Measurements from ENCODE around the gene PSPH. TPM values are rescaled to one million over a fixed set of nuclear protein-coding genes. Genes with fewer than 3 reads are reported as not detected.

PSPH gene
- total RNA-seq, 1 experiment from 2014 or later: 178 TPM

Other genes starting within 250 kb of the PSPH start
- not detected in 2 replicates for gene SEPTIN14, start 188.7 kb downstream of the PSPH start, total RNA-seq (2014; rRNA removed; shearing (Covaris generic))
- 1.6 and 5.9 TPM in 2 replicates for gene ZNF713, start 164.0 kb downstream of the PSPH start, total RNA-seq (2014; rRNA removed; shearing (Covaris generic))
- 28.9 and 36.2 TPM in 2 replicates for gene MRPS17, start 99.6 kb downstream of the PSPH start, total RNA-seq (2014; rRNA removed; shearing (Covaris generic))
- 74.4 and 127 TPM in 2 replicates for gene NIPSNAP2, start 86.9 kb downstream of the PSPH start, total RNA-seq (2014; rRNA removed; shearing (Covaris generic))
- gene CCT6A, start 321 bp upstream of the PSPH start, total RNA-seq (2014; rRNA removed; shearing (Covaris generic)): 598 and 709 TPM in 2 replicates
- gene SUMF2, start 12.8 kb upstream of the PSPH start, total RNA-seq (2014; rRNA removed; shearing (Covaris generic)): 206 and 255 TPM in 2 replicates
- 0.17 TPM in 1 of 2 replicates, not detected in the other for gene PHKG1, start 41.5 kb upstream of the PSPH start, total RNA-seq (2014; rRNA removed; shearing (Covaris generic))
- gene CHCHD2, start 55.0 kb upstream of the PSPH start, total RNA-seq (2014; rRNA removed; shearing (Covaris generic)): 1,524 and 1,705 TPM in 2 replicates
- not detected in 2 replicates for gene NUPR2, start 65.0 kb upstream of the PSPH start, total RNA-seq (2014; rRNA removed; shearing (Covaris generic))

All from H4 (cell line).